ENCODE results near the gene MAGEA2B.
"Not testable (repeated sequence)": the region's sequence is repeated elsewhere in the genome, so short reads cannot be mapped to it uniquely, and the experiment has no call there.

The MAGEA2B gene

GRCh38 chrX:152761582-152761981 is 47.2 kb downstream of the MAGEA2B start:
- POLR2A ChIA-PET; DNase-seq (ENCODE audit: low read depth, low spot score); CTCF ChIA-PET; H3K4me3 ChIP-seq (ENCODE audit: low read depth, low read length): not testable (repeated sequence)

- CTCF ChIA-PET; POLR2A ChIA-PET; DNase-seq (ENCODE audit: low read depth, low spot score); H3K4me3 ChIP-seq (ENCODE audit: low read depth, low read length): not testable (repeated sequence)
These were observed 52.1 kb downstream of the MAGEA2B start for GRCh38 chrX:152766562-152766961.
